HG03135 (cell line): Measurements from ENCODE around the gene PPP1R15B.
A peak's percentile ranks its signal among the peaks of the same experiment; 100 is the strongest.

ENCODE experiments used
- ATAC-seq: cut with Tn5 transposase; IDR thresholded peaks from one replicate; pipeline ENCODE4 v1.9.1; 2021; ENCODE audit warnings: mild to moderate bottlenecking, moderate library complexity; ENCODE audit not compliant: unreplicated experiment

PPP1R15B gene

GRCh38 chr1:204411451-204412204 is at the start of gene PPP1R15B:
Gene PPP1R15B, minus strand, starts transcription at chr1:204411817. Its CDS starts 406 bp downstream, at chr1:204411411.
- peak; percentile 87 for ATAC-seq

GRCh38 chr1:204460346-204460745 is 48.7 kb upstream of the PPP1R15B start:
- no peak for ATAC-seq

GRCh38 chr1:204459706-204460105 is 48.1 kb upstream of the PPP1R15B start:
- no peak for ATAC-seq

- ATAC-seq, result no peak
Measured at GRCh38 chr1:204457666-204458065, 46.0 kb upstream of the PPP1R15B start.

GRCh38 chr1:204456826-204457442 is 45.3 kb upstream of the PPP1R15B start:
- no peak for ATAC-seq

- ATAC-seq, result no peak
Measured at GRCh38 chr1:204455831-204456145, 44.2 kb upstream of the PPP1R15B start.

GRCh38 chr1:204455063-204455830 is 43.6 kb upstream of the PPP1R15B start:
- no peak for ATAC-seq

- no peak for ATAC-seq
Measured at GRCh38 chr1:204454476-204454875, 42.9 kb upstream of the PPP1R15B start.

GRCh38 chr1:204453141-204453772 is 41.6 kb upstream of the PPP1R15B start:
- ATAC-seq, result peak; percentile 70

- no peak for ATAC-seq
Measured at GRCh38 chr1:204451352-204452124, 39.9 kb upstream of the PPP1R15B start.

- ATAC-seq, result no peak
Measured at GRCh38 chr1:204450461-204451257, 39.0 kb upstream of the PPP1R15B start.

GRCh38 chr1:204449678-204450280 is 38.2 kb upstream of the PPP1R15B start:
- ATAC-seq, result no peak

- ATAC-seq, result no peak
Measured at GRCh38 chr1:204448991-204449677, 37.5 kb upstream of the PPP1R15B start.

- no peak for ATAC-seq
Measured at GRCh38 chr1:204448344-204448964, 36.8 kb upstream of the PPP1R15B start.

GRCh38 chr1:204447736-204448135 is 36.1 kb upstream of the PPP1R15B start:
- ATAC-seq, result no peak

GRCh38 chr1:204447190-204447589 is 35.6 kb upstream of the PPP1R15B start:
- ATAC-seq, result no peak

GRCh38 chr1:204446413-204447111 is 34.9 kb upstream of the PPP1R15B start:
- peak; percentile 66 for ATAC-seq
